Effector memory CD4-positive, alpha-beta T cell (primary cell): ENCODE measurements around the gene ARMC10.

Experiments used
- DNase-seq, 3 donors: peaks; one replicate each; pipeline ENCODE4 v3.0.0-alpha.2; 2020
- H3K27ac ChIP-seq: 2 replicates; pipeline ENCODE4 v1.7.0; 2013; ENCODE audit warnings: mild to moderate bottlenecking, low read length, moderate library complexity; ENCODE audit not compliant: insufficient read depth, poor library complexity, severe bottlenecking
- H3K27me3 ChIP-seq: replicated peaks from 2 replicates; pipeline ENCODE4 v1.7.0; 2013; ENCODE audit warnings: mild to moderate bottlenecking, low read length; ENCODE audit not compliant: insufficient read depth, control insufficient read depth, poor library complexity, severe bottlenecking
- H3K36me3 ChIP-seq: 2 replicates; pipeline ENCODE4 v1.7.0; 2013; ENCODE audit warnings: mild to moderate bottlenecking, low read length, moderate library complexity; ENCODE audit not compliant: control insufficient read depth, insufficient read depth
- H3K4me1 ChIP-seq: 2 replicates; pipeline ENCODE4 v1.7.0; 2013; ENCODE audit warnings: low read length, mild to moderate bottlenecking; ENCODE audit not compliant: control insufficient read depth, insufficient read depth, poor library complexity, severe bottlenecking
- H3K4me3 ChIP-seq: 2 replicates; pipeline ENCODE4 v1.7.0; 2013; ENCODE audit warnings: low read length, low read depth, mild to moderate bottlenecking; ENCODE audit not compliant: insufficient read depth, poor library complexity, severe bottlenecking
- H3K9me3 ChIP-seq: 2 replicates; pipeline ENCODE4 v1.7.0; 2013; ENCODE audit warnings: mild to moderate bottlenecking, low read length, moderate library complexity; ENCODE audit not compliant: control insufficient read depth

Gene ARMC10

GRCh38 chr7:103119791-103120291, 44.9 kb downstream of the ARMC10 start:
- Histone ChIP-seq H3K4me3 (no peak overlapping the region), H3K27me3 (no peaks in the 10 kb centered on the region), H3K27ac (no peak overlapping the region), H3K36me3 (peaks cover 15% of the 10 kb centered on the region), H3K4me1 (no peaks in the 10 kb centered on the region), H3K9me3 (no peaks in the 10 kb centered on the region)
- no peak for DNase-seq

- no peaks in the 10 kb centered on the region for H3K4me1 ChIP-seq
- H3K27ac ChIP-seq: no peak overlapping the region
- no peaks in the 10 kb centered on the region for H3K27me3 ChIP-seq
- no peak overlapping the region for H3K4me3 ChIP-seq
- H3K9me3 ChIP-seq: no peaks in the 10 kb centered on the region
- peaks cover 15% of the 10 kb centered on the region for H3K36me3 ChIP-seq
- DNase-seq: no peak
Measured at GRCh38 chr7:103120362-103120761, 45.4 kb downstream of the ARMC10 start.

GRCh38 chr7:103121641-103122040, 46.7 kb downstream of the ARMC10 start:
- no peaks in the 10 kb centered on the region for H3K27me3 ChIP-seq
- H3K9me3 ChIP-seq: no peaks in the 10 kb centered on the region
- no peaks in the 10 kb centered on the region for H3K4me1 ChIP-seq
- H3K27ac ChIP-seq: no peak overlapping the region
- DNase-seq: no peak
- H3K36me3 ChIP-seq: peaks cover 15% of the 10 kb centered on the region
- no peak overlapping the region for H3K4me3 ChIP-seq

- DNase-seq: no peak
- H3K9me3 ChIP-seq: no peaks in the 10 kb centered on the region
- no peaks in the 10 kb centered on the region for H3K27me3 ChIP-seq
- H3K36me3 ChIP-seq: peaks cover 25% of the 10 kb centered on the region
- H3K4me1 ChIP-seq: no peaks in the 10 kb centered on the region
- no peak overlapping the region for H3K4me3 ChIP-seq
- H3K27ac ChIP-seq: no peak overlapping the region
Measured at GRCh38 chr7:103123529-103123928, 48.6 kb downstream of the ARMC10 start.

GRCh38 chr7:103124429-103124979, 49.6 kb downstream of the ARMC10 start:
- Histone ChIP-seq H3K36me3 (peaks cover 25% of the 10 kb centered on the region), H3K4me1 (no peaks in the 10 kb centered on the region), H3K27ac (no peak overlapping the region), H3K27me3 (no peaks in the 10 kb centered on the region), H3K4me3 (no peak overlapping the region), H3K9me3 (no peaks in the 10 kb centered on the region)
- DNase-seq: no peak

- Histone ChIP-seq H3K4me3 (no peak overlapping the region), H3K4me1 (no peaks in the 10 kb centered on the region), H3K36me3 (peaks cover 12% of the 10 kb centered on the region), H3K27me3 (no peaks in the 10 kb centered on the region), H3K9me3 (no peaks in the 10 kb centered on the region), H3K27ac (no peak overlapping the region)
- no peak for DNase-seq
Measured at GRCh38 chr7:103127006-103127405, 52.1 kb downstream of the ARMC10 start.

- Histone ChIP-seq H3K4me1 (no peaks in the 10 kb centered on the region), H3K36me3 (peaks cover 12% of the 10 kb centered on the region), H3K27me3 (no peaks in the 10 kb centered on the region), H3K4me3 (no peak overlapping the region), H3K27ac (no peak overlapping the region), H3K9me3 (no peaks in the 10 kb centered on the region)
- DNase-seq: no peak
Measured at GRCh38 chr7:103129702-103130549, 55.0 kb downstream of the ARMC10 start.

- Histone ChIP-seq H3K27ac (no peak overlapping the region), H3K4me3 (no peak overlapping the region), H3K27me3 (no peaks in the 10 kb centered on the region), H3K36me3 (peaks cover 12% of the 10 kb centered on the region), H3K4me1 (no peaks in the 10 kb centered on the region), H3K9me3 (no peaks in the 10 kb centered on the region)
- DNase-seq: no peak
Measured at GRCh38 chr7:103130901-103131624, 56.1 kb downstream of the ARMC10 start.

- H3K27me3 ChIP-seq: no peaks in the 10 kb centered on the region
- H3K9me3 ChIP-seq: no peaks in the 10 kb centered on the region
- no peak overlapping the region for H3K4me3 ChIP-seq
- H3K4me1 ChIP-seq: no peaks in the 10 kb centered on the region
- H3K27ac ChIP-seq: no peak overlapping the region
- no peak for DNase-seq
- peaks cover 6% of the 10 kb centered on the region for H3K36me3 ChIP-seq
Measured at GRCh38 chr7:103132995-103133688, 58.2 kb downstream of the ARMC10 start.
